K562 (cell line): ENCODE data around the gene DLL4. TPM values are rescaled to one million over a fixed set of nuclear protein-coding genes. Genes with fewer than 3 reads are reported as not detected.

Source experiments
- CSDE1 ChIP-seq, 2 experiments: fragments of 450-650 bp; IDR thresholded peaks; 2 replicates each; pipeline ENCODE4 v1.6.1; 2016; ENCODE audit warnings: mild to moderate bottlenecking in 1 of 2
- LARP7 ChIP-seq: fragments of 450-650 bp; IDR thresholded peaks from 2 replicates; pipeline ENCODE4 v1.6.1; 2016
- MXI1 ChIP-seq: IDR thresholded peaks from 2 replicates; pipeline ENCODE4 v1.6.1; 2011; ENCODE audit warnings: low read depth, mild to moderate bottlenecking, improper control_type of control experiment, low read length
- TARDBP ChIP-seq: fragments of 450-650 bp; IDR thresholded peaks from 2 replicates; pipeline ENCODE4 v1.6.1; 2016
- polyA plus RNA-seq, 8 experiments: library from polyadenylated mRNA; depleted of rRNA in 4 of 8; stranded (reverse) in 5 of 8; unstranded in 3 of 8; fragments of >200 nt; fragmentation: Nextera tagmentation in 2 of 8; fragmentation: Illumina TruSeq in 1 of 8; extraction: Ambion mirVana in 2 of 8; extraction: Trizol in 1 of 8; gene quantifications; 2 replicates each; pipeline versions ENCODE4 v1.2.1 to v1.2.3, GENCODE V29; 2011 to 2014; ENCODE audit warnings: inconsistent platforms in 1 of 8, missing spikeins in 1 of 8
- total RNA-seq, 7 experiments: library from RNA; depleted of rRNA in 6 of 7; stranded (reverse); fragments of >200 nt in 6 of 7; fragmentation: Illumina TruSeq in 2 of 7; extraction: Trizol in 2 of 7; gene quantifications; 2 replicates each; pipeline versions ENCODE4 v1.2.1 to v1.2.3, GENCODE V29; 2011 to 2021; ENCODE audit warnings: low replicate concordance in 1 of 7
- TF ChIP-seq, protein P1 (sequence below): fragments of 450-650 bp; IDR thresholded peaks from 2 replicates; pipeline ENCODE4 v1.6.1; 2016; ENCODE audit warnings: low read depth
- TF ChIP-seq, protein P2 (sequence below), 2 experiments: fragments of 150-350 bp in 1 of 2; IDR thresholded peaks; 2 replicates each; pipeline ENCODE4 v1.6.1; 2012 to 2016; ENCODE audit warnings: low read depth in 2 of 2, low read length in 2 of 2, mild to moderate bottlenecking in 1 of 2, moderate library complexity in 1 of 2
- TF ChIP-seq, protein P3 (sequence below): sonication (generic); formaldehyde crosslinking; IDR thresholded peaks from 2 replicates; pipeline ENCODE4 v1.8.0; 2023; ENCODE audit warnings: mild to moderate bottlenecking, missing genetic modification reagents

The DLL4 gene
- total and polyA plus RNA-seq, 9 of the 15 experiments (the other 6 are each of a cell fraction or from before 2014, with no cell fraction given) = 0.04 to 1.1 (median 0.41) TPM; not detected in 1

DNA sequence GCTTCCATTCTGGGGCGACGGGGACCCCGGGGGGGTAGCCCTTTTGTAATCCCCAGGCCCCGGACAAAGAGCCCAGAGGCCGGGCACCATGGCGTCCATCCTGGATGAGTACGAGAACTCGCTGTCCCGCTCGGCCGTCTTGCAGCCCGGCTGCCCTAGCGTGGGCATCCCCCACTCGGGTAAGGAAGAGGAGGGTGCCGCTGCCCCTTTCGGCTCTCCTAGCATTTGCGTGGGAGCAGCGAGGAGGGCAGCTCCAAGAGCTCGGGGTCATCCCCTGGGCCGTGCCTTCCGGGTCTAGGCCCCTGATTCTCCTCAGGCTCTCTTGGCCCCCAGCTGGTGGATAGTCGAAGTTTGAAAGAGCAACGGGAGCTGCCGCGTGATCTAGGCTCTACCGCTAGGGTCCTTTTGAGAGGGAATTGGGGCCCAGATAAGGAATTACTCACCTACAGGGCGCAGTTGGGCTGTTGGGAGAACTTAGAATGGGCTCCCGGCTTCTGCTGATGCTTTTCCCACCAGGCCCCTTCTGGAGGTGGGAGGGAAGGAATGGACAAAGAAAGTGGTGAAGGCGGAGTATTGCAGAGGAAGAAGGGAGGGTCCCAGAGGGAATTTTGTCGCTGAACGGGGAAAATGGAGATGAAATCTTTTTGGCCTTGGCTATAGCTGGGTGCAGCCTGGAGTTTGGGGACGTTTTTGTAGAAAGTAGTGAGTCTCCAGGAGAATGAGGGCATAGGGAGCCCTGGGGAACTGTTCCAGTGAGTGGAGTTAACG, 34.3 kb upstream of the DLL4 start (continued):
- TF ChIP-seq, protein P1, sequence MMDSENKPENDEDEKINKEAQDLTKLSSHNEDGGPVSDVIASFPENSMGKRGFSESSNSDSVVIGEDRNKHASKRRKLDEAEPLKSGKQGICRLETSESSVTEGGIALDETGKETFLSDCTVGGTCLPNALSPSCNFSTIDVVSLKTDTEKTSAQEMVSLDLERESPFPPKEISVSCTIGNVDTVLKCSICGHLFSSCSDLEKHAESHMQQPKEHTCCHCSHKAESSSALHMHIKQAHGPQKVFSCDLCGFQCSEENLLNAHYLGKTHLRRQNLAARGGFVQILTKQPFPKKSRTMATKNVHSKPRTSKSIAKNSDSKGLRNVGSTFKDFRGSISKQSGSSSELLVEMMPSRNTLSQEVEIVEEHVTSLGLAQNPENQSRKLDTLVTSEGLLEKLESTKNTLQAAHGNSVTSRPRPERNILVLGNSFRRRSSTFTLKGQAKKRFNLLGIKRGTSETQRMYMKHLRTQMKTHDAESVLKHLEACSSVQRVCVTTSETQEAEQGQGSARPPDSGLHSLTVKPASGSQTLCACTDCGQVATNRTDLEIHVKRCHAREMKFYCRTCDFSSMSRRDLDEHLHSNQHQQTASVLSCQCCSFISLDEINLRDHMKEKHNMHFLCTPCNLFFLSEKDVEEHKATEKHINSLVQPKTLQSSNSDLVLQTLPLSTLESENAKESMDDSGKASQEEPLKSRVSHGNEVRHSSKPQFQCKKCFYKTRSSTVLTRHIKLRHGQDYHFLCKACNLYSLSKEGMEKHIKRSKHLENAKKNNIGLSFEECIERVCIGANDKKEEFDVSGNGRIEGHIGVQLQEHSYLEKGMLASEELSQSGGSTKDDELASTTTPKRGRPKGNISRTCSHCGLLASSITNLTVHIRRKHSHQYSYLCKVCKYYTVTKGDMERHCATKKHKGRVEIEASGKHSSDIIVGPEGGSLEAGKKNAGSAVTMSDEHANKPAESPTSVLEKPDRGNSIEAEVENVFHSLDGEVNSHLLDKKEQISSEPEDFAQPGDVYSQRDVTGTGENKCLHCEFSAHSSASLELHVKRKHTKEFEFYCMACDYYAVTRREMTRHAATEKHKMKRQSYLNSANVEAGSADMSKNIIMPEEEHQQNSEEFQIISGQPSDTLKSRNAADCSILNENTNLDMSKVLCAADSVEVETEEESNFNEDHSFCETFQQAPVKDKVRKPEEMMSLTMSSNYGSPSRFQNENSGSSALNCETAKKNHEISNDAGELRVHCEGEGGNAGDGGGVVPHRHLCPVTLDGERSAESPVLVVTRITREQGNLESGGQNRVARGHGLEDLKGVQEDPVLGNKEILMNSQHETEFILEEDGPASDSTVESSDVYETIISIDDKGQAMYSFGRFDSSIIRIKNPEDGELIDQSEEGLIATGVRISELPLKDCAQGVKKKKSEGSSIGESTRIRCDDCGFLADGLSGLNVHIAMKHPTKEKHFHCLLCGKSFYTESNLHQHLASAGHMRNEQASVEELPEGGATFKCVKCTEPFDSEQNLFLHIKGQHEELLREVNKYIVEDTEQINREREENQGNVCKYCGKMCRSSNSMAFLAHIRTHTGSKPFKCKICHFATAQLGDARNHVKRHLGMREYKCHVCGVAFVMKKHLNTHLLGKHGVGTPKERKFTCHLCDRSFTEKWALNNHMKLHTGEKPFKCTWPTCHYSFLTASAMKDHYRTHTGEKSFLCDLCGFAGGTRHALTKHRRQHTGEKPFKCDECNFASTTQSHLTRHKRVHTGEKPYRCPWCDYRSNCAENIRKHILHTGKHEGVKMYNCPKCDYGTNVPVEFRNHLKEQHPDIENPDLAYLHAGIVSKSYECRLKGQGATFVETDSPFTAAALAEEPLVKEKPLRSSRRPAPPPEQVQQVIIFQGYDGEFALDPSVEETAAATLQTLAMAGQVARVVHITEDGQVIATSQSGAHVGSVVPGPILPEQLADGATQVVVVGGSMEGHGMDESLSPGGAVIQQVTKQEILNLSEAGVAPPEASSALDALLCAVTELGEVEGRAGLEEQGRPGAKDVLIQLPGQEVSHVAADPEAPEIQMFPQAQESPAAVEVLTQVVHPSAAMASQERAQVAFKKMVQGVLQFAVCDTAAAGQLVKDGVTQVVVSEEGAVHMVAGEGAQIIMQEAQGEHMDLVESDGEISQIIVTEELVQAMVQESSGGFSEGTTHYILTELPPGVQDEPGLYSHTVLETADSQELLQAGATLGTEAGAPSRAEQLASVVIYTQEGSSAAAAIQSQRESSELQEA = peak; percentile 44; the same call in 1 of the 2 replicates
- TF ChIP-seq, protein P2, sequence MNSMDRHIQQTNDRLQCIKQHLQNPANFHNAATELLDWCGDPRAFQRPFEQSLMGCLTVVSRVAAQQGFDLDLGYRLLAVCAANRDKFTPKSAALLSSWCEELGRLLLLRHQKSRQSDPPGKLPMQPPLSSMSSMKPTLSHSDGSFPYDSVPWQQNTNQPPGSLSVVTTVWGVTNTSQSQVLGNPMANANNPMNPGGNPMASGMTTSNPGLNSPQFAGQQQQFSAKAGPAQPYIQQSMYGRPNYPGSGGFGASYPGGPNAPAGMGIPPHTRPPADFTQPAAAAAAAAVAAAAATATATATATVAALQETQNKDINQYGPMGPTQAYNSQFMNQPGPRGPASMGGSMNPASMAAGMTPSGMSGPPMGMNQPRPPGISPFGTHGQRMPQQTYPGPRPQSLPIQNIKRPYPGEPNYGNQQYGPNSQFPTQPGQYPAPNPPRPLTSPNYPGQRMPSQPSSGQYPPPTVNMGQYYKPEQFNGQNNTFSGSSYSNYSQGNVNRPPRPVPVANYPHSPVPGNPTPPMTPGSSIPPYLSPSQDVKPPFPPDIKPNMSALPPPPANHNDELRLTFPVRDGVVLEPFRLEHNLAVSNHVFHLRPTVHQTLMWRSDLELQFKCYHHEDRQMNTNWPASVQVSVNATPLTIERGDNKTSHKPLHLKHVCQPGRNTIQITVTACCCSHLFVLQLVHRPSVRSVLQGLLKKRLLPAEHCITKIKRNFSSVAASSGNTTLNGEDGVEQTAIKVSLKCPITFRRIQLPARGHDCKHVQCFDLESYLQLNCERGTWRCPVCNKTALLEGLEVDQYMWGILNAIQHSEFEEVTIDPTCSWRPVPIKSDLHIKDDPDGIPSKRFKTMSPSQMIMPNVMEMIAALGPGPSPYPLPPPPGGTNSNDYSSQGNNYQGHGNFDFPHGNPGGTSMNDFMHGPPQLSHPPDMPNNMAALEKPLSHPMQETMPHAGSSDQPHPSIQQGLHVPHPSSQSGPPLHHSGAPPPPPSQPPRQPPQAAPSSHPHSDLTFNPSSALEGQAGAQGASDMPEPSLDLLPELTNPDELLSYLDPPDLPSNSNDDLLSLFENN (IDR thresholded peaks at IDR 0.05; ENCODE audit: low read depth in 2 of 2, low read length in 2 of 2) = no peak; a peak in 1 of 4 replicates
- no peak for TF ChIP-seq MXI1
- no peak for TF ChIP-seq LARP7
- TF ChIP-seq CSDE1 (IDR thresholded peaks at IDR 0.05) = no peak
- TF ChIP-seq, protein P3, sequence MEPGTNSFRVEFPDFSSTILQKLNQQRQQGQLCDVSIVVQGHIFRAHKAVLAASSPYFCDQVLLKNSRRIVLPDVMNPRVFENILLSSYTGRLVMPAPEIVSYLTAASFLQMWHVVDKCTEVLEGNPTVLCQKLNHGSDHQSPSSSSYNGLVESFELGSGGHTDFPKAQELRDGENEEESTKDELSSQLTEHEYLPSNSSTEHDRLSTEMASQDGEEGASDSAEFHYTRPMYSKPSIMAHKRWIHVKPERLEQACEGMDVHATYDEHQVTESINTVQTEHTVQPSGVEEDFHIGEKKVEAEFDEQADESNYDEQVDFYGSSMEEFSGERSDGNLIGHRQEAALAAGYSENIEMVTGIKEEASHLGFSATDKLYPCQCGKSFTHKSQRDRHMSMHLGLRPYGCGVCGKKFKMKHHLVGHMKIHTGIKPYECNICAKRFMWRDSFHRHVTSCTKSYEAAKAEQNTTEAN = peak; percentile 47; the same call in 1 of the 2 replicates
- TF ChIP-seq TARDBP = no peak
